ENCODE data around the gene DOLK. TPM values are rescaled to one million over a fixed set of nuclear protein-coding genes. Genes with fewer than 3 reads are reported as not detected.

Gene DOLK
- polyA plus RNA-seq, 1 donor (not counting 4 experiments of a cell fraction or from before 2014, with no cell fraction given), result 21.8 TPM

DNA sequence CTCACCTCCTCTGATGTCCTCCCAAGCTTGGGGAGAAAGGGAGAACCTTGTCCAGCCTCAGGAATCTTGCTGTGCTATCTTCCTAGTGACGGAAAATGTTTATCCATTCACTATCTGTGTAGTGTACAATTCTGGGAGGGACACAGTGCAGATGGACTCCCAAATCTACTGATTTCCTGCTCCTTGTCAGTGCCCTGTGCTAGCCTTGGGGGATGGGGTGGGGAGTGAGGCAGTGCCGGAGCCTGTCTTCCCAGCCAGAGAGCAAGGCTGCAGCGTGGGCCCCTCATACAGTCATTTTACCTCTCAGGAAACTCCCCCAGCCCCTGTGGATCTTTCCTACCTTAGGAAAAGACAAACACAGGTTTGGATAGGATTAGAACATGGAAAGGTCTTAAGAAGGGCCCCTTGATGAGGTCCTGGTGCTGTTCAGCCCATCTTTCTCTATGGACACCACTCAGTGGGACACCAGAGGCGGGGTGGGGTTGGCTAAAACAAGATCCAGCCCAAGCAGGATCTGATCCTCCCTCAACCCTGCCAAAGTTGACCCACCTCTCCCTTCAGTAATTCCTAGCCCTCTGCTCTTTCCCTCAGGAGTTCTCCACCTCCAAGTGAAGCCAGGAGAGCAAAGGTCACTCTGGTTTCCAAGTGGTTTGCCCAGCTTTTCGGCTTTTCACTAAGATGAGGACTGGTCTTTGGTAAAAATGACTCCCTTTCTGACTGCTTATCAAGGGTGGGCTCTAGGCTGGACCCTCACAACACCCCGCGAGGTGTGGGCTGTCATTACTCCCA is 3.4 kb downstream of the DOLK start:
- Histone ChIP-seq H3K79me2 (ENCODE audit: control insufficient read depth, insufficient read depth, low read length) (peaks cover 25% of the 10 kb centered on the region), H3K4me3 (ENCODE audit: control insufficient read depth in 2 of 3, extremely low read depth in 1 of 3, insufficient read depth in 2 of 3, low read depth in 1 of 3, low read length in 3 of 3) (no peak overlapping the region), H2AFZ (ENCODE audit: control insufficient read depth, low read length) (no peak overlapping the region), H3K36me3 (ENCODE audit: control insufficient read depth in 2 of 2, extremely low read depth in 1 of 2, insufficient read depth in 2 of 2, low read length in 2 of 2) (peaks cover 2 to 5% of the 10 kb centered on the region in 2 experiments), H3K27me3 (ENCODE audit: control insufficient read depth, extremely low read depth, insufficient read depth, low read length) (no peaks in the 10 kb centered on the region), H3K4me1 (ENCODE audit: control insufficient read depth, extremely low read depth, insufficient read depth, low read length) (peaks cover 9% of the 10 kb centered on the region), H4K20me1 (ENCODE audit: control insufficient read depth, extremely low read depth, insufficient read depth, low read length) (no peaks in the 10 kb centered on the region), H3K9me3 (ENCODE audit: control insufficient read depth, low read depth, low read length) (no peaks in the 10 kb centered on the region), H3K9ac (ENCODE audit: control insufficient read depth, extremely low read depth, insufficient read depth, low read length) (no peak overlapping the region), H3K9me1 (ENCODE audit: control insufficient read depth, extremely low read depth, insufficient read depth, low read length) (no peaks in the 10 kb centered on the region), H3K27ac (ENCODE audit: control insufficient read depth, insufficient read depth, low read length) (no peak overlapping the region), H3K4me2 (ENCODE audit: control insufficient read depth, extremely low read depth, insufficient read depth, low read depth, low read length) (no peak overlapping the region)
- dilution Hi-C loops (cut with MboI; ENCODE audit: extremely low pct_ligation_motif_present, low sequenced_read_pairs), result no loop called here
- no peak for FAIRE-seq
- TF ChIP-seq, protein P1, sequence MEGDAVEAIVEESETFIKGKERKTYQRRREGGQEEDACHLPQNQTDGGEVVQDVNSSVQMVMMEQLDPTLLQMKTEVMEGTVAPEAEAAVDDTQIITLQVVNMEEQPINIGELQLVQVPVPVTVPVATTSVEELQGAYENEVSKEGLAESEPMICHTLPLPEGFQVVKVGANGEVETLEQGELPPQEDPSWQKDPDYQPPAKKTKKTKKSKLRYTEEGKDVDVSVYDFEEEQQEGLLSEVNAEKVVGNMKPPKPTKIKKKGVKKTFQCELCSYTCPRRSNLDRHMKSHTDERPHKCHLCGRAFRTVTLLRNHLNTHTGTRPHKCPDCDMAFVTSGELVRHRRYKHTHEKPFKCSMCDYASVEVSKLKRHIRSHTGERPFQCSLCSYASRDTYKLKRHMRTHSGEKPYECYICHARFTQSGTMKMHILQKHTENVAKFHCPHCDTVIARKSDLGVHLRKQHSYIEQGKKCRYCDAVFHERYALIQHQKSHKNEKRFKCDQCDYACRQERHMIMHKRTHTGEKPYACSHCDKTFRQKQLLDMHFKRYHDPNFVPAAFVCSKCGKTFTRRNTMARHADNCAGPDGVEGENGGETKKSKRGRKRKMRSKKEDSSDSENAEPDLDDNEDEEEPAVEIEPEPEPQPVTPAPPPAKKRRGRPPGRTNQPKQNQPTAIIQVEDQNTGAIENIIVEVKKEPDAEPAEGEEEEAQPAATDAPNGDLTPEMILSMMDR (optimal IDR thresholded peaks at IDR 0.05 in 1 of 3, IDR thresholded peaks at IDR 0.05 in 1 of 3, conservative IDR thresholded peaks at IDR 0.05 in 1 of 3; ENCODE audit: extremely low read depth in 1 of 3, insufficient read depth in 2 of 3, low read length in 3 of 3), result no peak
- TF ChIP-seq EZH2 (IDR thresholded peaks at IDR 0.05; ENCODE audit: low read length), result no peak
- DNase-seq (ENCODE audit: low read depth, low spot score), result no peak

DNA sequence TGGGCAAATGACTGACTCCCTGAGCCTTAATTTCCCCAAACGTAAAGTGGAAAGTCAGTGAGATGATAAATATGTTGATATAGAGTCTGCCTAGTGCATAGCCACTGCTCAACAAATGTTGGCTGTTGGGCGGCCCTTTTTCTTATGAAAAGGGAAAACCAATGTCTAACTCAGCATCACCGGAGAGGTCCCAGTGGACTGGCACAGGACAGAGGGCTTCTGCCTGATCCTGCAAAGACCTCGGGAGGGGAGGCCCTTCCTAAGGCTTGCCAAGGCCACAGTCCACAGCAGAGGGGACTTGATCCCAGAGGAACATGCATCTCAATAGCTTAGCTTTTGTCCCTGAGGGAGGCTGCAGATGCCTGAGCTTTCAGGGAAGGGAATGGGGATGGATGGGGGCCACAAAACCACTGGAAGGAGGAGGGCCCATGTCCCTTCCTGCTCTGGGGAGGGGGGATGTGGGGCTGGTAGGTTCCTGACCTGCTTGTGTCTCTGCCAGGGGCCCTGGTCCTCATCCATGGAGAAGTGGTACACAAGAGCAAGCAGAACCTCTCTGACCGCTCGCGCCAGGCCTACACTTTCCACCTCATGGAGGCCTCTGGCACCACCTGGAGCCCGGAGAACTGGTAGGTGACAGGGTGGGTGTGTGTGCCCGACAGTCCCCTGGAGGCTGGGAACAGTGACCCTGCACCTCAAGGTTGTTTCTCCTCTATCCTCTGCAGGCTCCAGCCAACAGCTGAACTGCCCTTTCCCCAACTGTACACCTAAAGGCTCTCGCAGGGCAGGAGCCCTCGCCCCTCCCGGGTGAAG is 6.3 kb downstream of the DOLK start:
- no peaks in the 10 kb centered on the region for H3K27me3 ChIP-seq (ENCODE audit: control insufficient read depth, extremely low read depth, insufficient read depth, low read length)
- H3K9me1 ChIP-seq (ENCODE audit: control insufficient read depth, extremely low read depth, insufficient read depth, low read length), result no peaks in the 10 kb centered on the region
- H3K27ac ChIP-seq (ENCODE audit: control insufficient read depth, insufficient read depth, low read length), result no peak overlapping the region
- H3K4me2 ChIP-seq (ENCODE audit: control insufficient read depth, extremely low read depth, insufficient read depth, low read depth, low read length), result no peak overlapping the region
- FAIRE-seq, result no peak
- H2AFZ ChIP-seq (ENCODE audit: control insufficient read depth, low read length), result no peak overlapping the region
- H3K9ac ChIP-seq (ENCODE audit: control insufficient read depth, extremely low read depth, insufficient read depth, low read length), result no peak overlapping the region
- H3K36me3 ChIP-seq (ENCODE audit: control insufficient read depth in 2 of 2, extremely low read depth in 1 of 2, insufficient read depth in 2 of 2, low read length in 2 of 2), result peaks cover 2 to 4% of the 10 kb centered on the region in 2 experiments
- no peak overlapping the region for H3K4me3 ChIP-seq (ENCODE audit: control insufficient read depth in 2 of 3, extremely low read depth in 1 of 3, insufficient read depth in 2 of 3, low read depth in 1 of 3, low read length in 3 of 3)
- dilution Hi-C loops (cut with MboI; ENCODE audit: extremely low pct_ligation_motif_present, low sequenced_read_pairs), result no loop called here
- peaks cover 8% of the 10 kb centered on the region for H3K4me1 ChIP-seq (ENCODE audit: control insufficient read depth, extremely low read depth, insufficient read depth, low read length)
- H4K20me1 ChIP-seq (ENCODE audit: control insufficient read depth, extremely low read depth, insufficient read depth, low read length), result no peaks in the 10 kb centered on the region
- no peaks in the 10 kb centered on the region for H3K9me3 ChIP-seq (ENCODE audit: control insufficient read depth, low read depth, low read length)
- no peak for DNase-seq (ENCODE audit: low read depth, low spot score)
- TF ChIP-seq, protein P1 (optimal IDR thresholded peaks at IDR 0.05 in 1 of 3, IDR thresholded peaks at IDR 0.05 in 1 of 3, conservative IDR thresholded peaks at IDR 0.05 in 1 of 3; ENCODE audit: extremely low read depth in 1 of 3, insufficient read depth in 2 of 3, low read length in 3 of 3), result no peak
- no peak for TF ChIP-seq EZH2 (IDR thresholded peaks at IDR 0.05; ENCODE audit: low read length)
- H3K79me2 ChIP-seq (ENCODE audit: control insufficient read depth, insufficient read depth, low read length), result peaks cover 8% of the 10 kb centered on the region

All from keratinocyte (primary cell).